GM12878 (cell line): Measurements from ENCODE around the gene INHBA. TPM values are rescaled to one million over a fixed set of nuclear protein-coding genes. Genes with fewer than 3 reads are reported as not detected.

ENCODE experiments used
- ATAC-seq: fragments of 200-7000 bp; cut with Tn5 transposase; 3 replicates; pipeline ENCODE4 v1.9.1; 2020; ENCODE audit warnings: mild to moderate bottlenecking, moderate library complexity
- BruUV-seq: library from RNA; stranded (reverse); fragments of 400-500 nt; replicated peaks from 2 replicates; lab custom pipeline; 2021; lab: Mats Ljungman, UMichigan
- CTCF ChIA-PET: fragments of 300-600 bp; sonication (Branson Sonifier 250); formaldehyde crosslinking; extraction: SDS; loops from one replicate; lab custom pipeline; 2021; ENCODE audit warnings: inconsistent platforms; lab: Yijun Ruan, JAX
- POLR2A ChIA-PET: fragments of 350-600 bp; formaldehyde crosslinking; extraction: SDS; loops from one replicate; lab custom pipeline; 2021; ENCODE audit warnings: inconsistent platforms; lab: Charles Lee
- RAD21 ChIA-PET: fragments of 300-600 bp; sonication (Branson Sonifier 250); formaldehyde crosslinking; loops from one replicate; lab custom pipeline; 2023; ENCODE audit warnings: antibody characterized with exemption; ENCODE audit not compliant: unreplicated experiment; lab: Charles Lee
- SMC1A ChIA-PET: fragments of 300-600 bp; sonication (Branson Sonifier 250); formaldehyde crosslinking; loops from one replicate; lab custom pipeline; 2023; ENCODE audit not compliant: unreplicated experiment, uncharacterized antibody; lab: Charles Lee
- DNase-seq: peaks from one replicate; pipeline ENCODE4 v3.0.0-alpha.2; 2011; ENCODE audit warnings: low read depth, low spot score
- FAIRE-seq: peaks from 3 replicates; lab custom pipeline; 2011; peaks lifted over from hg19 to GRCh38; lab: Jason Lieb, UNC
- H2AFZ ChIP-seq: 2 replicates; pipeline ENCODE4 v1.6.0; 2011; ENCODE audit warnings: low read depth, low read length, control low read depth; ENCODE audit not compliant: control insufficient read depth
- H3K27ac ChIP-seq: 2 replicates; pipeline ENCODE4 v1.5.1; 2011; ENCODE audit warnings: control low read depth; ENCODE audit not compliant: control insufficient read depth, insufficient read depth
- H3K27me3 ChIP-seq, 2 experiments: replicated peaks in 1 of 2; 2 replicates each; pipeline versions ENCODE4 v1.6.0 to v1.6.1; 2011; ENCODE audit warnings: low read length in 1 of 2; ENCODE audit not compliant: control insufficient read depth in 2 of 2, insufficient read depth in 2 of 2
- H3K36me3 ChIP-seq, 2 experiments: 2 replicates each; pipeline ENCODE4 v1.5.1; 2011; ENCODE audit warnings: low read length in 1 of 2; ENCODE audit not compliant: control insufficient read depth in 2 of 2, insufficient read depth in 2 of 2
- H3K4me1 ChIP-seq: 2 replicates; pipeline ENCODE4 v1.6.1; 2011; ENCODE audit warnings: mild to moderate bottlenecking, low read length, moderate library complexity, mixed read lengths; ENCODE audit not compliant: control insufficient read depth, insufficient read depth
- H3K4me2 ChIP-seq: 2 replicates; pipeline ENCODE4 v1.6.0; 2011; ENCODE audit warnings: control low read depth; ENCODE audit not compliant: control insufficient read depth, insufficient read depth
- H3K4me3 ChIP-seq: fragments of 200-600 bp; sonication (generic); 2 replicates; pipeline ENCODE4 v1.5.1; 2016
- H3K79me2 ChIP-seq: 2 replicates; pipeline ENCODE4 v1.6.0; 2011; ENCODE audit warnings: low read length; ENCODE audit not compliant: control insufficient read depth, insufficient read depth
- H3K9ac ChIP-seq: 2 replicates; pipeline ENCODE4 v1.8.0; 2011; ENCODE audit warnings: low read length, control low read depth, mixed read lengths; ENCODE audit not compliant: control insufficient read depth, insufficient read depth
- H3K9me3 ChIP-seq: replicated peaks from 3 replicates; pipeline ENCODE4 v1.5.1; 2011; ENCODE audit warnings: mild to moderate bottlenecking, low read length; ENCODE audit not compliant: control insufficient read depth, insufficient read depth
- H4K20me1 ChIP-seq: 2 replicates; pipeline ENCODE4 v1.6.0; 2011; ENCODE audit not compliant: control insufficient read depth, insufficient read depth
- ASH2L ChIP-seq: fragments of 300-600, 200-600 bp; sonication (generic); IDR thresholded peaks from 2 replicates; pipeline ENCODE4 v1.6.1; 2017; ENCODE audit warnings: low read depth, mild to moderate bottlenecking, borderline replicate concordance
- BCL11A ChIP-seq: IDR thresholded peaks from 2 replicates; pipeline ENCODE4 v1.6.1; 2011; ENCODE audit warnings: low read depth, low read length
- FOS ChIP-seq: IDR thresholded peaks from 3 replicates; pipeline ENCODE4 v1.6.1; 2011; ENCODE audit warnings: borderline replicate concordance; ENCODE audit not compliant: insufficient read length; ENCODE audit errors: extremely low read depth
- HDAC6 ChIP-seq: fragments of 200-600 bp; sonication (generic); IDR thresholded peaks from one replicate; pipeline ENCODE4 v1.8.0; 2017; ENCODE audit warnings: antibody characterized with exemption; ENCODE audit not compliant: unreplicated experiment
- IRF4 ChIP-seq: IDR thresholded peaks from 2 replicates; pipeline ENCODE4 v1.6.1; 2011; ENCODE audit warnings: low read depth, low read length
- MEF2A ChIP-seq: IDR thresholded peaks from 2 replicates; pipeline ENCODE4 v1.6.1; 2011; ENCODE audit warnings: low read depth, mild to moderate bottlenecking, low read length, moderate library complexity; ENCODE audit not compliant: insufficient read depth
- MYC ChIP-seq: IDR thresholded peaks from 2 replicates; pipeline ENCODE4 v1.6.1; 2011; ENCODE audit warnings: mild to moderate bottlenecking, low read length, moderate library complexity, inconsistent platforms; ENCODE audit not compliant: insufficient read depth, insufficient replicate concordance, insufficient read length, severe bottlenecking
- PML ChIP-seq: IDR thresholded peaks from 2 replicates; pipeline ENCODE4 v1.6.1; 2012; ENCODE audit warnings: low read length, inconsistent platforms
- POLR2AphosphoS5 ChIP-seq: IDR thresholded peaks from 2 replicates; pipeline ENCODE4 v1.6.1; 2011; ENCODE audit warnings: mild to moderate bottlenecking, low read length, inconsistent platforms
- SIN3A ChIP-seq: IDR thresholded peaks from 2 replicates; pipeline ENCODE4 v1.6.1; 2012; ENCODE audit warnings: low read depth, low read length, improper control_type of control experiment
- SKIL ChIP-seq: fragments of 450-650 bp; IDR thresholded peaks from 2 replicates; pipeline ENCODE4 v1.6.1; 2017; ENCODE audit warnings: mild to moderate bottlenecking, low read depth, inconsistent platforms; ENCODE audit not compliant: poor library complexity, severe bottlenecking
- SREBF2 ChIP-seq: IDR thresholded peaks from 2 replicates; pipeline ENCODE4 v1.6.1; 2012; ENCODE audit warnings: mild to moderate bottlenecking, low read length
- ZNF274 ChIP-seq: IDR thresholded peaks from one replicate; pipeline ENCODE4 v1.8.0; 2011; ENCODE audit not compliant: insufficient read length, insufficient read depth
- WGBS: methylation state at CpG from one replicate; pipeline ENCODE4 v1.1.6; 2016; ENCODE audit warnings: low lambda C conversion rate; ENCODE audit not compliant: insufficient replicate concordance, insufficient coverage; ENCODE audit errors: missing lambda C conversion rate; 5-methylcytosine and 5-hydroxymethylcytosine counted together
- in situ Hi-C: fragments of 300-500 bp; cut with MboI; formaldehyde crosslinking; loops from 9 replicates; pipeline ENCODE4 v1.14.3; 2018; ENCODE audit warnings: mixed read lengths
- intact Hi-C: fragments of 100-400 bp; cut with micrococcal nuclease; formaldehyde crosslinking; loops from one replicate; pipeline ENCODE4 v1.14.2; 2022; ENCODE audit not compliant: unreplicated experiment
- polyA plus RNA-seq, 11 experiments: library from polyadenylated mRNA; depleted of rRNA in 4 of 11; unstranded in 6 of 11; stranded (reverse) in 5 of 11; fragments of >200 nt; fragmentation: Nextera tagmentation in 4 of 11; fragmentation: Illumina TruSeq in 1 of 11; extraction: Ambion mirVana in 4 of 11; extraction: Trizol in 1 of 11; gene quantifications; 1 replicate in 1 of 11; 2 replicates in 10 of 11; pipeline versions ENCODE4 v1.2.1 to v1.2.3, GENCODE V29; 2011 to 2016; ENCODE audit warnings: inconsistent platforms in 2 of 11, missing spikeins in 2 of 11, low read depth in 1 of 11
- total RNA-seq, 4 experiments: library from RNA; depleted of rRNA in 3 of 4; stranded (reverse); fragments of >200 nt in 3 of 4; fragmentation: Illumina TruSeq in 1 of 4; extraction: Trizol in 1 of 4; gene quantifications; 2 replicates each; pipeline versions ENCODE4 v1.2.1 to v1.2.3, GENCODE V29; 2013 to 2021
- TF ChIP-seq, protein P1 (sequence below), 3 experiments: IDR thresholded peaks in 2 of 3; conservative IDR thresholded peaks in 1 of 3; 2 replicates each; pipeline ENCODE4 v1.5.1; 2011; ENCODE audit warnings: low read depth in 3 of 3, low read length in 3 of 3, mild to moderate bottlenecking in 3 of 3, control low read depth in 2 of 3, moderate library complexity in 2 of 3, inconsistent platforms in 1 of 3, mixed read lengths in 1 of 3; ENCODE audit not compliant: control insufficient read depth in 2 of 3, insufficient read depth in 1 of 3; ENCODE audit errors: extremely low read depth in 1 of 3
- TF ChIP-seq, protein P2 (sequence below): IDR thresholded peaks from 2 replicates; pipeline ENCODE4 v1.6.1; 2011; ENCODE audit warnings: low read depth, mild to moderate bottlenecking, low read length, moderate library complexity, borderline replicate concordance; ENCODE audit errors: extremely low read depth

The INHBA gene
- total and polyA plus RNA-seq, 10 of the 15 experiments (the other 5 are each of a cell fraction or from before 2014, with no cell fraction given) = 0.04 to 0.05 (median 0.05) TPM; not detected in 6

DNA sequence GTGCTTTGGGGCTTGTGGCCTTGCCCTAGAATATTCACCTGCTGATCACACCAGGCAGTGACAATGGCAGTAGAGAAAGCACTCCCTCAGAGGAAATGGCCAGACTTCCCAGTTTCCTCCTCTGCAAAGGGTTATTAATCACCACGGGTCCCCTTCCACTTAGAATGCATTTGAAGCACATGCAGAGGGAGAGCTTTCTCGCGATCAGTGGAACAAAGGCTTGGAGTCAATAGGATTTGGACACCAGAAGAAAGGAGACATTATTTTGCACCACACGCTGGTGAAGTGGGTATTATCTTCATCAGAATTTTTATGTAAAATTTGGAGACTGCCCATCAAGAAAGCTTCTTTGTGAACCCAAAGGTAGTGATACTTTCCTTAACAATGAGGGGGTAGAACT, 35.4 kb upstream of the INHBA start:
- Histone ChIP-seq H3K9ac (no peak overlapping the region), H3K27ac (no peak overlapping the region), H3K9me3 (peaks cover 9% of the 10 kb centered on the region; the same call in 1 of the 3 replicates), H3K27me3 (no peaks in the 10 kb centered on the region), H3K36me3 (no peaks in the 10 kb centered on the region), H2AFZ (no peak overlapping the region), H3K4me1 (no peaks in the 10 kb centered on the region), H3K4me3 (no peak overlapping the region), H4K20me1 (no peaks in the 10 kb centered on the region), H3K4me2 (no peak overlapping the region), H3K79me2 (no peaks in the 10 kb centered on the region)
- DNase-seq (no peak), FAIRE-seq (no peak), ATAC-seq (no peak)
- ChIA-PET RAD21 (no interaction called here), CTCF (interaction anchor here (1.9 kb wide), 1 partner anchor 10 kb away, joined by 4 read pairs; no protein-coding TSS in a partner anchor), SMC1A (interaction anchor here (0.8 to 0.9 kb wide), 2 partner anchors 22 to 143 kb away, joined by 3 read pairs; no protein-coding TSS in a partner anchor), POLR2A (no interaction called here)
- WGBS = 62% methylated on average over 4 of the region's 4 CpGs
- no TSS peak for BruUV-seq
- intact Hi-C loops (no loop called here), in situ Hi-C loops (no loop called here)
- TF ChIP-seq FOS = no peak
- no peak for TF ChIP-seq ZNF274
- TF ChIP-seq PML = no peak
- no peak for TF ChIP-seq SKIL
- TF ChIP-seq MEF2A = no peak
- TF ChIP-seq SREBF2 = no peak
- no peak for TF ChIP-seq SIN3A
- no peak for TF ChIP-seq IRF4
- no peak for TF ChIP-seq HDAC6
- TF ChIP-seq BCL11A = no peak
- TF ChIP-seq MYC = no peak
- no peak for TF ChIP-seq POLR2AphosphoS5
- TF ChIP-seq, protein P1, sequence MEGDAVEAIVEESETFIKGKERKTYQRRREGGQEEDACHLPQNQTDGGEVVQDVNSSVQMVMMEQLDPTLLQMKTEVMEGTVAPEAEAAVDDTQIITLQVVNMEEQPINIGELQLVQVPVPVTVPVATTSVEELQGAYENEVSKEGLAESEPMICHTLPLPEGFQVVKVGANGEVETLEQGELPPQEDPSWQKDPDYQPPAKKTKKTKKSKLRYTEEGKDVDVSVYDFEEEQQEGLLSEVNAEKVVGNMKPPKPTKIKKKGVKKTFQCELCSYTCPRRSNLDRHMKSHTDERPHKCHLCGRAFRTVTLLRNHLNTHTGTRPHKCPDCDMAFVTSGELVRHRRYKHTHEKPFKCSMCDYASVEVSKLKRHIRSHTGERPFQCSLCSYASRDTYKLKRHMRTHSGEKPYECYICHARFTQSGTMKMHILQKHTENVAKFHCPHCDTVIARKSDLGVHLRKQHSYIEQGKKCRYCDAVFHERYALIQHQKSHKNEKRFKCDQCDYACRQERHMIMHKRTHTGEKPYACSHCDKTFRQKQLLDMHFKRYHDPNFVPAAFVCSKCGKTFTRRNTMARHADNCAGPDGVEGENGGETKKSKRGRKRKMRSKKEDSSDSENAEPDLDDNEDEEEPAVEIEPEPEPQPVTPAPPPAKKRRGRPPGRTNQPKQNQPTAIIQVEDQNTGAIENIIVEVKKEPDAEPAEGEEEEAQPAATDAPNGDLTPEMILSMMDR (IDR thresholded peaks at IDR 0.05 in 2 of 3, conservative IDR thresholded peaks at IDR 0.05 in 1 of 3; ENCODE audit: control insufficient read depth in 2 of 3, extremely low read depth in 1 of 3, insufficient read depth in 1 of 3, low read depth in 3 of 3, low read length in 3 of 3) = no peak
- TF ChIP-seq, protein P2, sequence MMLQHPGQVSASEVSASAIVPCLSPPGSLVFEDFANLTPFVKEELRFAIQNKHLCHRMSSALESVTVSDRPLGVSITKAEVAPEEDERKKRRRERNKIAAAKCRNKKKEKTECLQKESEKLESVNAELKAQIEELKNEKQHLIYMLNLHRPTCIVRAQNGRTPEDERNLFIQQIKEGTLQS = no peak
- no peak for TF ChIP-seq ASH2L
